ENCODE measurements around the gene OVCA2.

DNA sequence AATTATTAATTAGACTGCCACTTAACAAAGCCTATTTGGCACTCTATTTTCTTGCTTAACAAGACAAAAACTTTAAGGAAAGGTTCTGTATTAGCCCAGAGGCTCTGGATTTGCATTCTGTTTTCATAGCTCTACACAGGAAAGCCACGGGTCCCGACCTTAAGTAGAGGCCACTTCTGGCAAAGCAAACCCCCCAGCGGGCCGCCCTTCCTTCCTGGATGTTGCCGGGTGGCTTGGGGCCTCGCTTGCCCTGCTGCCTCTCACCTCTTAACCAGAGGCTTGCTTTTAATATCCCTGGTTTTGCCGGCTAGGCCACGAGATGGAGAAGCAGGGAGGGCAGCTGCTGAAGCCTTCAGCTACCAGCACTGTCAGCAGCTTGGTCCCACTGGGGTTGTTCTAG, 21.1 kb upstream of the OVCA2 start:
- TF ChIP-seq, protein P1, sequence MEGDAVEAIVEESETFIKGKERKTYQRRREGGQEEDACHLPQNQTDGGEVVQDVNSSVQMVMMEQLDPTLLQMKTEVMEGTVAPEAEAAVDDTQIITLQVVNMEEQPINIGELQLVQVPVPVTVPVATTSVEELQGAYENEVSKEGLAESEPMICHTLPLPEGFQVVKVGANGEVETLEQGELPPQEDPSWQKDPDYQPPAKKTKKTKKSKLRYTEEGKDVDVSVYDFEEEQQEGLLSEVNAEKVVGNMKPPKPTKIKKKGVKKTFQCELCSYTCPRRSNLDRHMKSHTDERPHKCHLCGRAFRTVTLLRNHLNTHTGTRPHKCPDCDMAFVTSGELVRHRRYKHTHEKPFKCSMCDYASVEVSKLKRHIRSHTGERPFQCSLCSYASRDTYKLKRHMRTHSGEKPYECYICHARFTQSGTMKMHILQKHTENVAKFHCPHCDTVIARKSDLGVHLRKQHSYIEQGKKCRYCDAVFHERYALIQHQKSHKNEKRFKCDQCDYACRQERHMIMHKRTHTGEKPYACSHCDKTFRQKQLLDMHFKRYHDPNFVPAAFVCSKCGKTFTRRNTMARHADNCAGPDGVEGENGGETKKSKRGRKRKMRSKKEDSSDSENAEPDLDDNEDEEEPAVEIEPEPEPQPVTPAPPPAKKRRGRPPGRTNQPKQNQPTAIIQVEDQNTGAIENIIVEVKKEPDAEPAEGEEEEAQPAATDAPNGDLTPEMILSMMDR (optimal IDR thresholded peaks at IDR 0.05 in 1 of 3, IDR thresholded peaks at IDR 0.05 in 1 of 3, conservative IDR thresholded peaks at IDR 0.05 in 1 of 3; ENCODE audit: extremely low read depth in 1 of 3, insufficient read depth in 2 of 3, low read length in 3 of 3) = no peak
- TF ChIP-seq EZH2 (IDR thresholded peaks at IDR 0.05; ENCODE audit: low read length) = no peak

Measured in keratinocyte (primary cell).